GM06990 (cell line): ENCODE measurements around the gene KMO.

Experiments used
- DNase-seq: peaks from one replicate; pipeline ENCODE4 v3.0.0-alpha.2; 2011; ENCODE audit not compliant: insufficient read length; ENCODE audit errors: extremely low read depth
- H3K27me3 ChIP-seq: replicated peaks from 2 replicates; pipeline ENCODE4 v1.6.0; 2011; ENCODE audit warnings: low read length; ENCODE audit not compliant: control insufficient read depth, insufficient read depth
- H3K36me3 ChIP-seq: 2 replicates; pipeline ENCODE4 v1.5.1; 2011; ENCODE audit warnings: low read length; ENCODE audit not compliant: control insufficient read depth, insufficient read depth
- H3K4me3 ChIP-seq: replicated peaks from 2 replicates; pipeline ENCODE4 v1.5.1; 2011; ENCODE audit warnings: low read depth, mild to moderate bottlenecking, control low read depth, low read length
- CTCF ChIP-seq: IDR thresholded peaks from 2 replicates; pipeline ENCODE4 v1.5.1; 2011; ENCODE audit warnings: low read length, control low read depth, mild to moderate bottlenecking, inconsistent platforms; ENCODE audit not compliant: insufficient read depth, poor library complexity, severe bottlenecking

The KMO gene

GRCh38 chr1:241532162-241532531, at the start of gene KMO:
Gene KMO (plus strand): TSS chr1:241532378. CDS start chr1:241532445, 67 bp downstream.
- Histone ChIP-seq H3K27me3 (no peaks in the 10 kb centered on the region), H3K36me3 (no peaks in the 10 kb centered on the region), H3K4me3 (peak within 1 kb of the TSS; percentile 70)
- no peak for DNase-seq
- TF ChIP-seq CTCF, result no peak

DNA sequence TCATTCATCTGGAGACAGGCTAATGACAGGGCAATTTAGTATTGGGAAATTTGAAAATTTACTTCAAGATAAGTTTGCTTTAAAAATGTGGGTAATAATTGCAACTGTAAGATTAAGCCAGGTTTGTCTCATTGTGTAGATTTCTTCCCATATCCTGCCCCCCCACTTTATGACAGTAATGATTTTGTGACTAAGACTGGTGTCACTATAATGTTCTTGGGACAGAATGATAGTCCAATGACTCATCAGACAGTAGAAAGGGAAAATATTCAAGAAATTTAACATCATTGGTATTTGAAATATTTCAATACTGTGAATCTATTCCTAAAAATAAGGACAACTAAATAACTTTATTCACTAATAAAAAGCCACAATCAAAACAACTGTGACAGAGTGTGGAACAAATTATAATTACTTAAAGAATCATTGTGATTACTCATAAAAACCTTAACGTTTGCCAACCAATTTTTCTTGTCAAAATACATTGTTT, 49.4 kb upstream of the KMO start:
- DNase-seq, result no peak
- no peak for TF ChIP-seq CTCF
- no peaks in the 10 kb centered on the region for H3K36me3 ChIP-seq
- H3K27me3 ChIP-seq, result no peaks in the 10 kb centered on the region
- no peak overlapping the region for H3K4me3 ChIP-seq

- H3K36me3 ChIP-seq, result no peaks in the 10 kb centered on the region
- H3K27me3 ChIP-seq, result no peaks in the 10 kb centered on the region
- peak; percentile 44 for DNase-seq
- H3K4me3 ChIP-seq, result no peak overlapping the region
- TF ChIP-seq CTCF, result no peak
Measured at GRCh38 chr1:241485145-241485544, 47.0 kb upstream of the KMO start.

GRCh38 chr1:241485554-241485992, 46.6 kb upstream of the KMO start:
- peak; percentile 18 for DNase-seq
- Histone ChIP-seq H3K36me3 (no peaks in the 10 kb centered on the region), H3K27me3 (no peaks in the 10 kb centered on the region), H3K4me3 (no peak overlapping the region)
- TF ChIP-seq CTCF, result peak; percentile 55

DNA sequence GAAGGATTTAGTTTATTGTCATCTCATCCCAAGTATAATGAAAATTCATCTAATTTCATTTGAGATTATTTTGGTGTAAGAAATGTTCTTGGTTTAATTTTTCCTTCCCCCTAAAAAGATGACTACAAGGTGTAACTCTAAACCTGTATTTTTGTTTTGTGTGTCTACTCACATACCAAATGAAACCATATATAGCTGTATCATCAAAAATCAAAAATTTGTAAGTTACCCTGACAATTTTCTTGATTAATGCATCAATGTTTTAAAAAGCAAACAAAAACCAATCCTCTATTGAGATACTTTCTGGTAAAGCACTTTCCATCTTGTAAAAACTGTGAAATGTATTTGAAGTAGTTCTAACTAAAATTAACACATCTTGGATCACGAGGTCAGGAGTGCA, 43.4 kb upstream of the KMO start:
- DNase-seq, result no peak
- H3K36me3 ChIP-seq, result no peaks in the 10 kb centered on the region
- H3K27me3 ChIP-seq, result no peaks in the 10 kb centered on the region
- TF ChIP-seq CTCF, result no peak
- H3K4me3 ChIP-seq, result no peak overlapping the region

DNA sequence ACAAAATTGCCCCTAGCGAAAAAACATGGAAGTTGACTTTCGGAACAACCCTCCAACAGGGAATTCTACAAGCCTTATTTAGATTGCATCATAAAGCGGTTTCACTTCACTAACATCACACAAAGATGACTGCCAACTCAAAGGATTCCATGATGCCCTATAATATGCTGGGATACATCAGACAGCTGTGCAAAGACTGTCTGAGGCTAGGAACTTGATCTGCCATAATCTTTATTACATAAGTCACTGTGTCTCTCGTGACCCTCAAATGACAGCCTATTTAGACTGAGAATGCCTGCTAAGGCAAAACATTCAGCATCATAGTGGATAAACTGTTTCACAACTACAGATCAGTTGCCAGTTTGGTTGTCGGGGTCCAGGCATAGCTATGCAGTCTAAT, 36.4 kb upstream of the KMO start:
- no peak for TF ChIP-seq CTCF

More for the DNA sequence above, 36.4 kb upstream of the KMO start:
- Histone ChIP-seq H3K36me3 (peaks cover 11% of the 10 kb centered on the region), H3K27me3 (no peaks in the 10 kb centered on the region), H3K4me3 (no peak overlapping the region)
- no peak for DNase-seq
